Measurements from ENCODE around the gene NUP62. TPM values are rescaled to one million over a fixed set of nuclear protein-coding genes. Genes with fewer than 3 reads are reported as not detected.

Gene NUP62
- polyA plus RNA-seq, 1 donor (not counting 4 experiments of a cell fraction or from before 2014, with no cell fraction given): 12.9 TPM

- DNase-seq (ENCODE audit: low read depth, low spot score) (no peak), FAIRE-seq (no peak)
- Histone ChIP-seq H3K9ac (ENCODE audit: control insufficient read depth, extremely low read depth, insufficient read depth, low read length) (no peak overlapping the region), H3K4me2 (ENCODE audit: control insufficient read depth, extremely low read depth, insufficient read depth, low read depth, low read length) (no peak overlapping the region), H3K4me3 (ENCODE audit: control insufficient read depth in 2 of 3, extremely low read depth in 1 of 3, insufficient read depth in 2 of 3, low read depth in 1 of 3, low read length in 3 of 3) (no peak overlapping the region), H3K27me3 (ENCODE audit: control insufficient read depth, extremely low read depth, insufficient read depth, low read length) (no peaks in the 10 kb centered on the region), H3K9me1 (ENCODE audit: control insufficient read depth, extremely low read depth, insufficient read depth, low read length) (no peaks in the 10 kb centered on the region), H2AFZ (ENCODE audit: control insufficient read depth, low read length) (no peak overlapping the region), H4K20me1 (ENCODE audit: control insufficient read depth, extremely low read depth, insufficient read depth, low read length) (no peaks in the 10 kb centered on the region), H3K27ac (ENCODE audit: control insufficient read depth, insufficient read depth, low read length) (no peak overlapping the region), H3K4me1 (ENCODE audit: control insufficient read depth, extremely low read depth, insufficient read depth, low read length) (peaks cover 22% of the 10 kb centered on the region), H3K36me3 (ENCODE audit: control insufficient read depth in 2 of 2, extremely low read depth in 1 of 2, insufficient read depth in 2 of 2, low read length in 2 of 2) (peaks cover 12 to 24% of the 10 kb centered on the region in 2 experiments), H3K79me2 (ENCODE audit: control insufficient read depth, insufficient read depth, low read length) (peaks cover 27% of the 10 kb centered on the region), H3K9me3 (ENCODE audit: control insufficient read depth, low read depth, low read length) (no peaks in the 10 kb centered on the region)
- dilution Hi-C loops (cut with MboI; ENCODE audit: extremely low pct_ligation_motif_present, low sequenced_read_pairs): no loop called here
- TF ChIP-seq EZH2 (IDR thresholded peaks at IDR 0.05; ENCODE audit: low read length) (no peak), CTCF (optimal IDR thresholded peaks at IDR 0.05 in 1 of 3, IDR thresholded peaks at IDR 0.05 in 1 of 3, conservative IDR thresholded peaks at IDR 0.05 in 1 of 3; ENCODE audit: extremely low read depth in 1 of 3, insufficient read depth in 2 of 3, low read length in 3 of 3) (no peak)
Observed at GRCh38 chr19:49872245-49873128, 56.8 kb downstream of the NUP62 start.

- dilution Hi-C loops (cut with MboI; ENCODE audit: extremely low pct_ligation_motif_present, low sequenced_read_pairs): no loop called here
- Histone ChIP-seq H2AFZ (ENCODE audit: control insufficient read depth, low read length) (no peak overlapping the region), H3K9me1 (ENCODE audit: control insufficient read depth, extremely low read depth, insufficient read depth, low read length) (no peaks in the 10 kb centered on the region), H3K4me2 (ENCODE audit: control insufficient read depth, extremely low read depth, insufficient read depth, low read depth, low read length) (no peak overlapping the region), H3K27ac (ENCODE audit: control insufficient read depth, insufficient read depth, low read length) (no peak overlapping the region), H3K27me3 (ENCODE audit: control insufficient read depth, extremely low read depth, insufficient read depth, low read length) (no peaks in the 10 kb centered on the region), H3K4me3 (ENCODE audit: control insufficient read depth in 2 of 3, extremely low read depth in 1 of 3, insufficient read depth in 2 of 3, low read depth in 1 of 3, low read length in 3 of 3) (no peak overlapping the region), H3K9me3 (ENCODE audit: control insufficient read depth, low read depth, low read length) (no peaks in the 10 kb centered on the region), H4K20me1 (ENCODE audit: control insufficient read depth, extremely low read depth, insufficient read depth, low read length) (no peaks in the 10 kb centered on the region), H3K79me2 (ENCODE audit: control insufficient read depth, insufficient read depth, low read length) (peaks cover 31% of the 10 kb centered on the region), H3K9ac (ENCODE audit: control insufficient read depth, extremely low read depth, insufficient read depth, low read length) (no peak overlapping the region), H3K4me1 (ENCODE audit: control insufficient read depth, extremely low read depth, insufficient read depth, low read length) (peaks cover 25% of the 10 kb centered on the region), H3K36me3 (ENCODE audit: control insufficient read depth in 2 of 2, extremely low read depth in 1 of 2, insufficient read depth in 2 of 2, low read length in 2 of 2) (peaks cover 12 to 24% of the 10 kb centered on the region in 2 experiments)
- no peak for TF ChIP-seq CTCF (optimal IDR thresholded peaks at IDR 0.05 in 1 of 3, IDR thresholded peaks at IDR 0.05 in 1 of 3, conservative IDR thresholded peaks at IDR 0.05 in 1 of 3; ENCODE audit: extremely low read depth in 1 of 3, insufficient read depth in 2 of 3, low read length in 3 of 3)
- TF ChIP-seq EZH2 (IDR thresholded peaks at IDR 0.05; ENCODE audit: low read length): no peak
- DNase-seq (ENCODE audit: low read depth, low spot score): no peak
- FAIRE-seq: no peak
Observed at GRCh38 chr19:49871349-49871985, 57.8 kb downstream of the NUP62 start.

All from keratinocyte (primary cell).